ENCODE data around the gene NF1.

DNA sequence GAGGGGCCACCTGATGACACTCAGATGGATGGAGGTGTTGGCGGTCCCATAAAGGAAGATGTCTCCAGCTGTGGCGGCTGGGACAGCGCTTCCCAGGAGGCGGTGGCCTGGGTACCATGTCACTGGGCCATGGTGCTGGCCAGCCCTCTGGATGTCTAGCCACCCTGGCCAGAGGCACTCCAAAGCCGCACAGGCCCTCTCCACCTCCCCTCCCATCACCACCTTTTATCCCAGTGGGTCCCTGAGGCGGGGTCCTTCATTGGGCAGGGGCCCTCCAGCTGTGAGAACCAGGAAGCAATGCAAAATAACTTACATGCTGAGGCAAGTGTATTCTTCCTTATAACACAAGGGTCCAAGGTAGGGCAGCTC lies 319.8 kb downstream of the NF1 start:
- TF ChIP-seq, protein P1, sequence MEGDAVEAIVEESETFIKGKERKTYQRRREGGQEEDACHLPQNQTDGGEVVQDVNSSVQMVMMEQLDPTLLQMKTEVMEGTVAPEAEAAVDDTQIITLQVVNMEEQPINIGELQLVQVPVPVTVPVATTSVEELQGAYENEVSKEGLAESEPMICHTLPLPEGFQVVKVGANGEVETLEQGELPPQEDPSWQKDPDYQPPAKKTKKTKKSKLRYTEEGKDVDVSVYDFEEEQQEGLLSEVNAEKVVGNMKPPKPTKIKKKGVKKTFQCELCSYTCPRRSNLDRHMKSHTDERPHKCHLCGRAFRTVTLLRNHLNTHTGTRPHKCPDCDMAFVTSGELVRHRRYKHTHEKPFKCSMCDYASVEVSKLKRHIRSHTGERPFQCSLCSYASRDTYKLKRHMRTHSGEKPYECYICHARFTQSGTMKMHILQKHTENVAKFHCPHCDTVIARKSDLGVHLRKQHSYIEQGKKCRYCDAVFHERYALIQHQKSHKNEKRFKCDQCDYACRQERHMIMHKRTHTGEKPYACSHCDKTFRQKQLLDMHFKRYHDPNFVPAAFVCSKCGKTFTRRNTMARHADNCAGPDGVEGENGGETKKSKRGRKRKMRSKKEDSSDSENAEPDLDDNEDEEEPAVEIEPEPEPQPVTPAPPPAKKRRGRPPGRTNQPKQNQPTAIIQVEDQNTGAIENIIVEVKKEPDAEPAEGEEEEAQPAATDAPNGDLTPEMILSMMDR (IDR thresholded peaks at IDR 0.05) = no peak
- no peak for TF ChIP-seq POLR2A (IDR thresholded peaks at IDR 0.05)
